H1 (cell line): Measurements from ENCODE around the gene TMTC2. TPM values are rescaled to one million over a fixed set of nuclear protein-coding genes. Genes with fewer than 3 reads are reported as not detected.

Experiments
- CTCF ChIA-PET: fragments of 300-600 bp; sonication (Branson Sonifier 250); formaldehyde crosslinking; loops from one replicate; lab custom pipeline; 2021; ENCODE audit not compliant: partially characterized antibody; lab: Charles Lee
- POLR2A ChIA-PET: fragments of 300-600 bp; sonication (Branson Sonifier 250); formaldehyde crosslinking; loops from one replicate; lab custom pipeline; 2021; ENCODE audit warnings: inconsistent platforms; ENCODE audit not compliant: partially characterized antibody; lab: Charles Lee
- DNase-seq, 2 experiments: peaks; one replicate each; pipeline versions ENCODE4 v3.0.0 to v3.0.0-alpha.2; 2010 to 2022; ENCODE audit warnings: low spot score in 2 of 2, low read depth in 1 of 2, mixed read lengths in 1 of 2
- FAIRE-seq: peaks from 2 replicates; lab custom pipeline; 2011; peaks lifted over from hg19 to GRCh38; lab: Jason Lieb, UNC
- H2AFZ ChIP-seq: 2 replicates; pipeline ENCODE4 v1.8.1; 2012; ENCODE audit warnings: low read length, inconsistent platforms
- H2AK5ac ChIP-seq: 2 replicates; pipeline ENCODE4 v1.6.1; 2013; ENCODE audit warnings: low read depth, low read length
- H2BK120ac ChIP-seq: replicated peaks from 2 replicates; pipeline ENCODE3; 2013; ENCODE audit warnings: low read depth, low read length, inconsistent platforms
- H2BK12ac ChIP-seq: 2 replicates; pipeline ENCODE4 v1.6.1; 2013; ENCODE audit warnings: low read depth, low read length
- H2BK15ac ChIP-seq: 2 replicates; pipeline ENCODE4 v1.6.1; 2013; ENCODE audit warnings: low read length
- H2BK20ac ChIP-seq: 2 replicates; pipeline ENCODE4 v1.6.1; 2013; ENCODE audit warnings: low read length
- H2BK5ac ChIP-seq: 2 replicates; pipeline ENCODE4 v1.6.1; 2013; ENCODE audit warnings: low read depth, low read length
- H3K14ac ChIP-seq: 2 replicates; pipeline ENCODE4 v1.6.1; 2013; ENCODE audit warnings: inconsistent platforms; ENCODE audit not compliant: insufficient read length
- H3K18ac ChIP-seq: 2 replicates; pipeline ENCODE4 v1.6.1; 2013; ENCODE audit warnings: low read length; ENCODE audit errors: extremely low read depth
- H3K23ac ChIP-seq: 2 replicates; pipeline ENCODE4 v1.6.1; 2013; ENCODE audit warnings: inconsistent platforms; ENCODE audit not compliant: insufficient read length
- H3K23me2 ChIP-seq: 2 replicates; pipeline ENCODE4 v1.6.1; 2013; ENCODE audit warnings: low read depth, low read length
- H3K27ac ChIP-seq: 2 replicates; pipeline ENCODE4 v1.6.1; 2011; ENCODE audit warnings: low read depth, low read length, inconsistent platforms
- H3K27me3 ChIP-seq, 4 experiments: replicated peaks in 1 of 4; 1 replicate in 1 of 4; 2 replicates in 3 of 4; pipeline versions ENCODE4 v1.6.1 to v1.8.1; 2011 to 2013; ENCODE audit warnings: low read length in 3 of 4, mild to moderate bottlenecking in 3 of 4, inconsistent platforms in 2 of 4, mixed read lengths in 2 of 4, moderate library complexity in 1 of 4; ENCODE audit not compliant: control insufficient read depth in 3 of 4, insufficient read depth in 3 of 4; ENCODE audit errors: extremely low read depth in 1 of 4
- H3K36me3 ChIP-seq, 4 experiments: 2 replicates each; pipeline versions ENCODE4 v1.6.1 to v1.8.1; 2011 to 2013; ENCODE audit warnings: mild to moderate bottlenecking in 4 of 4, low read length in 3 of 4, moderate library complexity in 2 of 4, control low read depth in 1 of 4, inconsistent platforms in 1 of 4; ENCODE audit not compliant: insufficient read depth in 4 of 4, control insufficient read depth in 2 of 4
- H3K4ac ChIP-seq: replicated peaks from 2 replicates; pipeline ENCODE3; 2013; ENCODE audit warnings: low read length, low read depth, mixed read lengths, inconsistent platforms; ENCODE audit not compliant: insufficient read length
- H3K4me1 ChIP-seq, 4 experiments: replicated peaks in 1 of 4; 1 replicate in 1 of 4; 2 replicates in 3 of 4; pipeline versions ENCODE4 v1.6.1 to v1.8.1; 2011 to 2013; ENCODE audit warnings: low read length in 3 of 4, inconsistent platforms in 2 of 4, mixed read lengths in 1 of 4; ENCODE audit not compliant: insufficient read depth in 4 of 4, control insufficient read depth in 3 of 4
- H3K4me2 ChIP-seq, 2 experiments: 2 replicates each; pipeline versions ENCODE4 v1.6.1 to v1.8.1; 2011 to 2013; ENCODE audit warnings: low read depth in 2 of 2, low read length in 2 of 2, control low read depth in 1 of 2, inconsistent platforms in 1 of 2, mild to moderate bottlenecking in 1 of 2; ENCODE audit not compliant: insufficient read depth in 1 of 2
- H3K4me3 ChIP-seq, 4 experiments: fragments of 200-600, 300-600 bp in 1 of 4; sonication (generic), shearing (Covaris generic), sonication (Bioruptor Twin) in 1 of 4; 2 replicates each; pipeline versions ENCODE4 v1.5.1 to v1.8.1; 2011 to 2016; ENCODE audit warnings: low read length in 4 of 4, low read depth in 3 of 4, control low read depth in 2 of 4, inconsistent platforms in 2 of 4, mild to moderate bottlenecking in 2 of 4, mixed read lengths in 1 of 4, moderate library complexity in 1 of 4; ENCODE audit not compliant: insufficient read depth in 2 of 4; ENCODE audit errors: extremely low read depth in 1 of 4
- H3K56ac ChIP-seq: replicated peaks from 2 replicates; pipeline ENCODE3; 2013; ENCODE audit warnings: low read depth, mild to moderate bottlenecking, mixed read lengths, low read length, inconsistent platforms; ENCODE audit not compliant: insufficient read length
- H3K79me1 ChIP-seq: 2 replicates; pipeline ENCODE4 v1.6.1; 2013; ENCODE audit warnings: low read depth, low read length, control low read depth
- H3K79me2 ChIP-seq, 2 experiments: 2 replicates each; pipeline versions ENCODE4 v1.6.1 to v1.8.1; 2012 to 2013; ENCODE audit warnings: low read length in 2 of 2, mild to moderate bottlenecking in 2 of 2, inconsistent platforms in 1 of 2; ENCODE audit not compliant: insufficient read depth in 2 of 2, control insufficient read depth in 1 of 2
- H3K9ac ChIP-seq, 4 experiments: replicated peaks in 1 of 4; 1 replicate in 1 of 4; 2 replicates in 3 of 4; pipeline versions ENCODE4 v1.6.1 to v1.8.1; 2011 to 2013; ENCODE audit warnings: low read depth in 3 of 4, low read length in 3 of 4, control low read depth in 2 of 4, mild to moderate bottlenecking in 2 of 4, moderate library complexity in 2 of 4, inconsistent platforms in 1 of 4; ENCODE audit errors: extremely low read depth in 1 of 4
- H3K9me3 ChIP-seq, 2 experiments: 2 replicates each; pipeline versions ENCODE4 v1.6.1 to v1.8.1; 2012 to 2013; ENCODE audit warnings: mild to moderate bottlenecking in 2 of 2, moderate library complexity in 2 of 2, control low read depth in 1 of 2, inconsistent platforms in 1 of 2, low read depth in 1 of 2, low read length in 1 of 2, mixed read lengths in 1 of 2; ENCODE audit not compliant: insufficient read depth in 2 of 2
- H4K20me1 ChIP-seq, 2 experiments: replicated peaks in 1 of 2; 2 replicates each; pipeline versions ENCODE3 to v1.8.1; 2011 to 2013; ENCODE audit warnings: inconsistent platforms in 2 of 2, low read length in 2 of 2, mild to moderate bottlenecking in 1 of 2; ENCODE audit not compliant: insufficient read depth in 2 of 2, control insufficient read depth in 1 of 2
- H4K5ac ChIP-seq: 2 replicates; pipeline ENCODE4 v1.6.1; 2013; ENCODE audit warnings: low read length, low read depth, mixed read lengths, inconsistent platforms; ENCODE audit not compliant: insufficient read length
- H4K8ac ChIP-seq: 2 replicates; pipeline ENCODE4 v1.8.0; 2013; ENCODE audit warnings: mild to moderate bottlenecking, moderate library complexity, low read length, inconsistent platforms; ENCODE audit not compliant: insufficient read depth; ENCODE audit errors: extremely low read depth
- H4K91ac ChIP-seq: replicated peaks from 2 replicates; pipeline ENCODE3; 2013; ENCODE audit warnings: low read length, mixed read lengths, inconsistent platforms; ENCODE audit not compliant: insufficient read length
- BRCA1 ChIP-seq: IDR thresholded peaks from 2 replicates; pipeline ENCODE4 v1.6.1; 2012; ENCODE audit warnings: low read depth, low read length, improper control_type of control experiment
- SP1 ChIP-seq: IDR thresholded peaks from 2 replicates; pipeline ENCODE4 v1.6.1; 2011; ENCODE audit warnings: low read depth, low read length
- WGBS, 2 experiments: shearing (Covaris generic) in 1 of 2; methylation state at CpG; one replicate each; pipeline versions ENCODE4 v1.1.6 to v1.1.7; 2013 to 2015; ENCODE audit warnings: low lambda C conversion rate in 2 of 2, mixed read lengths in 2 of 2, inconsistent platforms in 1 of 2, low coverage in 1 of 2, missing lambda C conversion rate in 1 of 2; ENCODE audit not compliant: insufficient replicate concordance in 2 of 2, insufficient coverage in 1 of 2, insufficient read length in 1 of 2; ENCODE audit errors: extremely low coverage in 1 of 2, missing lambda C conversion rate in 1 of 2; 5-methylcytosine and 5-hydroxymethylcytosine counted together
- polyA plus RNA-seq, 7 experiments: library from polyadenylated mRNA; depleted of rRNA in 3 of 7; stranded (reverse) in 5 of 7; unstranded in 2 of 7; fragments of >200 nt in 5 of 7; fragments of 200-250 nt in 2 of 7; gene quantifications; 1 replicate in 5 of 7; 2 replicates in 1 of 7; 4 replicates in 1 of 7; pipeline versions ENCODE4 v1.2.1 to v1.2.3, GENCODE V29; 2011 to 2013; ENCODE audit warnings: missing spikeins in 2 of 7, mixed read lengths in 2 of 7
- total RNA-seq: library from RNA; stranded (reverse); fragmentation: NEBNext Ultra II Directional; extraction: Animal tissue kit (Norgen Biotek cat#: 25700); gene quantifications from 2 replicates; pipeline ENCODE4 v1.2.1, GENCODE V29; 2021

Gene TMTC2
- total and polyA plus RNA-seq, 2 of the 8 experiments (the other 6 are each of a cell fraction or from before 2014, with no cell fraction given): 2.3 to 3.9 TPM

GRCh38 chr12:82665142-82665923 is 21.4 kb upstream of the TMTC2 start:
- Histone ChIP-seq H3K23ac (no peak overlapping the region), H3K56ac (no peak overlapping the region), H3K9ac (no peak overlapping the region), H3K4ac (no peak overlapping the region), H3K27me3 (no peaks in the 10 kb centered on the region), H4K5ac (no peak overlapping the region), H2BK120ac (no peak overlapping the region), H3K14ac (no peak overlapping the region), H3K9me3 (no peaks in the 10 kb centered on the region), H2BK12ac (0 out of 2 replicates have a peak overlapping the region, but pooled peaks have one; percentile 30), H3K4me1 (peaks cover 0 to 8% (median 5%) of the 10 kb centered on the region in 4 experiments; a peak in 3 of 7 replicates), H3K18ac (no peak overlapping the region), H3K23me2 (no peaks in the 10 kb centered on the region), H3K4me3 (no peak overlapping the region), H2BK5ac (no peak overlapping the region), H3K36me3 (no peaks in the 10 kb centered on the region), H3K79me2 (no peaks in the 10 kb centered on the region), H2BK20ac (no peak overlapping the region), H2BK15ac (no peak overlapping the region), H2AK5ac (no peak overlapping the region), H3K79me1 (no peaks in the 10 kb centered on the region), H2AFZ (no peak overlapping the region), H3K4me2 (peak overlapping the region in 1 of 2 experiments; percentile 43; a peak in 1 of 4 replicates), H3K27ac (no peak overlapping the region), H4K8ac (no peak overlapping the region), H4K20me1 (no peaks in the 10 kb centered on the region), H4K91ac (peak overlapping the region; percentile 44)
- CTCF ChIA-PET: interaction anchor here (1.2 to 2.1 kb wide), 2 partner anchors 21 to 148 kb away, joined by 3 to 5 read pairs; partner anchors contain the start of gene TMTC2
- TF ChIP-seq BRCA1 (no peak), SP1 (no peak)
- no peak for DNase-seq
- POLR2A ChIA-PET: no interaction called here
- no peak for FAIRE-seq
- 64% methylated on average over 3 of the region's 3 CpGs; no CpG with 5 or more reads in 1 of the 2 experiments for WGBS, 2 experiments
